PC-3 (cell line): ENCODE results near the gene MMP27.

Source experiments
- EZH2 ChIP-seq: fragments of 300-600 bp; sonication (generic); IDR thresholded peaks from one replicate; pipeline ENCODE4 v1.6.1; 2017; ENCODE audit warnings: antibody characterized with exemption, mild to moderate bottlenecking, low read length; ENCODE audit not compliant: unreplicated experiment
- EZH2phosphoT487 ChIP-seq: fragments of 300-600 bp; sonication (generic); IDR thresholded peaks from 2 replicates; pipeline ENCODE4 v1.6.1; 2018; ENCODE audit warnings: mild to moderate bottlenecking, antibody characterized with exemption, low read length, borderline replicate concordance
- TF ChIP-seq, protein P1 (sequence below): fragments of 300-600 bp; sonication (generic); conservative IDR thresholded peaks from 2 replicates; pipeline ENCODE4 v1.5.1; 2017; ENCODE audit warnings: antibody characterized with exemption, low read depth, mild to moderate bottlenecking, low read length

GRCh38 chr11:102653744-102654291 is 51.8 kb downstream of the MMP27 start:
- TF ChIP-seq, protein P1, sequence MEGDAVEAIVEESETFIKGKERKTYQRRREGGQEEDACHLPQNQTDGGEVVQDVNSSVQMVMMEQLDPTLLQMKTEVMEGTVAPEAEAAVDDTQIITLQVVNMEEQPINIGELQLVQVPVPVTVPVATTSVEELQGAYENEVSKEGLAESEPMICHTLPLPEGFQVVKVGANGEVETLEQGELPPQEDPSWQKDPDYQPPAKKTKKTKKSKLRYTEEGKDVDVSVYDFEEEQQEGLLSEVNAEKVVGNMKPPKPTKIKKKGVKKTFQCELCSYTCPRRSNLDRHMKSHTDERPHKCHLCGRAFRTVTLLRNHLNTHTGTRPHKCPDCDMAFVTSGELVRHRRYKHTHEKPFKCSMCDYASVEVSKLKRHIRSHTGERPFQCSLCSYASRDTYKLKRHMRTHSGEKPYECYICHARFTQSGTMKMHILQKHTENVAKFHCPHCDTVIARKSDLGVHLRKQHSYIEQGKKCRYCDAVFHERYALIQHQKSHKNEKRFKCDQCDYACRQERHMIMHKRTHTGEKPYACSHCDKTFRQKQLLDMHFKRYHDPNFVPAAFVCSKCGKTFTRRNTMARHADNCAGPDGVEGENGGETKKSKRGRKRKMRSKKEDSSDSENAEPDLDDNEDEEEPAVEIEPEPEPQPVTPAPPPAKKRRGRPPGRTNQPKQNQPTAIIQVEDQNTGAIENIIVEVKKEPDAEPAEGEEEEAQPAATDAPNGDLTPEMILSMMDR: no peak
- TF ChIP-seq EZH2: no peak
- TF ChIP-seq EZH2phosphoT487: peak; percentile 77
